Astrocyte (in vitro differentiated cells and primary cell): ENCODE measurements around the gene TMEM184B. TPM values are rescaled to one million over a fixed set of nuclear protein-coding genes. Genes with fewer than 3 reads are reported as not detected.
A peak's percentile ranks its signal among the peaks of the same experiment; 100 is the strongest.

ENCODE experiments used
- DNase-seq: peaks from one replicate; pipeline ENCODE4 v3.0.0-alpha.2; 2010; ENCODE audit warnings: low read depth
- FAIRE-seq: peaks from 2 replicates; lab custom pipeline; 2011; peaks lifted over from hg19 to GRCh38; lab: Jason Lieb, UNC
- H2AFZ ChIP-seq: 2 replicates; pipeline ENCODE4 v1.6.0; 2012; ENCODE audit warnings: low read depth, low read length, inconsistent platforms
- H3K27ac ChIP-seq: 2 replicates; pipeline ENCODE4 v1.5.1; 2011; ENCODE audit warnings: low read depth, low read length, inconsistent platforms
- H3K27me3 ChIP-seq: 2 replicates; pipeline ENCODE4 v1.6.0; 2011; ENCODE audit warnings: low read length, inconsistent platforms; ENCODE audit not compliant: insufficient read depth
- H3K36me3 ChIP-seq: 2 replicates; pipeline ENCODE4 v1.5.1; 2011; ENCODE audit warnings: low read length, inconsistent platforms; ENCODE audit not compliant: insufficient read depth
- H3K4me1 ChIP-seq: 2 replicates; pipeline ENCODE4 v1.5.1; 2011; ENCODE audit warnings: low read length, inconsistent platforms; ENCODE audit not compliant: insufficient read depth
- H3K4me2 ChIP-seq: 2 replicates; pipeline ENCODE4 v1.6.0; 2012; ENCODE audit warnings: low read length, inconsistent platforms
- H3K4me3 ChIP-seq: 2 replicates; pipeline ENCODE4 v1.5.1; 2011; ENCODE audit warnings: low read depth, mild to moderate bottlenecking, low read length, inconsistent platforms; ENCODE audit not compliant: insufficient read depth
- H3K79me2 ChIP-seq: 2 replicates; pipeline ENCODE4 v1.6.0; 2012; ENCODE audit warnings: mild to moderate bottlenecking, low read length, inconsistent platforms; ENCODE audit not compliant: insufficient read depth
- H3K9ac ChIP-seq: 2 replicates; pipeline ENCODE4 v1.6.0; 2012; ENCODE audit warnings: mild to moderate bottlenecking, low read length, inconsistent platforms
- H3K9me3 ChIP-seq: 2 replicates; pipeline ENCODE4 v1.5.1; 2012; ENCODE audit warnings: low read depth, mild to moderate bottlenecking, low read length, inconsistent platforms; ENCODE audit not compliant: insufficient read depth
- H4K20me1 ChIP-seq: 2 replicates; pipeline ENCODE4 v1.6.0; 2012; ENCODE audit warnings: low read length, inconsistent platforms; ENCODE audit not compliant: insufficient read depth
- H3K27ac Mint-ChIP-seq: one replicate; pipeline ENCODE4 v1.8.0; 2021; ENCODE audit warnings: mild to moderate bottlenecking, mixed read lengths; ENCODE audit not compliant: unreplicated experiment
- H3K27me3 Mint-ChIP-seq: one replicate; pipeline ENCODE4 v1.8.0; 2021; ENCODE audit warnings: low read depth, mixed read lengths; ENCODE audit not compliant: unreplicated experiment
- H3K36me3 Mint-ChIP-seq: one replicate; pipeline ENCODE4 v1.8.0; 2021; ENCODE audit warnings: low read depth, mixed read lengths; ENCODE audit not compliant: unreplicated experiment
- H3K4me1 Mint-ChIP-seq: one replicate; pipeline ENCODE4 v1.8.0; 2021; ENCODE audit warnings: low read depth, mixed read lengths; ENCODE audit not compliant: unreplicated experiment
- H3K4me3 Mint-ChIP-seq: one replicate; pipeline ENCODE4 v1.8.0; 2021; ENCODE audit warnings: mild to moderate bottlenecking, moderate library complexity, mixed read lengths; ENCODE audit not compliant: unreplicated experiment
- H3K9me3 Mint-ChIP-seq: one replicate; pipeline ENCODE4 v1.8.0; 2021; ENCODE audit warnings: mild to moderate bottlenecking, mixed read lengths; ENCODE audit not compliant: unreplicated experiment
- CTCF ChIP-seq: IDR thresholded peaks from 2 replicates; pipeline ENCODE4 v1.5.1; 2011; ENCODE audit warnings: low read depth, mild to moderate bottlenecking, inconsistent platforms, low read length, moderate library complexity; ENCODE audit not compliant: insufficient read depth
- EZH2 ChIP-seq: IDR thresholded peaks from 2 replicates; pipeline ENCODE4 v1.6.1; 2012; ENCODE audit warnings: mild to moderate bottlenecking, low read length, inconsistent platforms; ENCODE audit not compliant: insufficient read depth
- total RNA-seq: library from RNA; stranded (reverse); gene quantifications from 2 replicates; pipeline ENCODE4 v1.2.1, GENCODE V29; 2021

The TMEM184B gene
- total RNA-seq, 1 donor from 2014 or later = 109 TPM

GRCh38 chr22:38192475-38192863 is 80.3 kb downstream of the TMEM184B start:
- Mint-ChIP-seq H3K27ac (no peak overlapping the region), H3K36me3 (no peaks in the 10 kb centered on the region), H3K4me3 (peak overlapping the region; percentile 31), H3K4me1 (peaks cover 4% of the 10 kb centered on the region), H3K9me3 (no peaks in the 10 kb centered on the region), H3K27me3 (peaks cover 6% of the 10 kb centered on the region)
- Histone ChIP-seq H2AFZ (no peak overlapping the region), H3K4me2 (no peak overlapping the region), H3K36me3 (no peaks in the 10 kb centered on the region), H3K4me1 (peaks cover 5% of the 10 kb centered on the region), H3K27me3 (no peaks in the 10 kb centered on the region), H3K79me2 (no peaks in the 10 kb centered on the region), H3K4me3 (no peak overlapping the region), H3K9me3 (no peaks in the 10 kb centered on the region), H3K9ac (no peak overlapping the region), H3K27ac (no peak overlapping the region), H4K20me1 (no peaks in the 10 kb centered on the region)
- DNase-seq (no peak), FAIRE-seq (no peak)
- TF ChIP-seq EZH2 = no peak
- TF ChIP-seq CTCF = no peak

- H3K9me3 ChIP-seq = no peaks in the 10 kb centered on the region
- no peak for FAIRE-seq
- no peak overlapping the region for H3K4me3 ChIP-seq
- H3K27ac ChIP-seq = no peak overlapping the region
- Mint-ChIP-seq H3K27ac (no peak overlapping the region), H3K27me3 (peaks cover 6% of the 10 kb centered on the region), H3K4me3 (peak overlapping the region; percentile 31), H3K36me3 (no peaks in the 10 kb centered on the region), H3K9me3 (no peaks in the 10 kb centered on the region), H3K4me1 (peaks cover 4% of the 10 kb centered on the region)
- peaks cover 5% of the 10 kb centered on the region for H3K4me1 ChIP-seq
- DNase-seq = no peak
- no peaks in the 10 kb centered on the region for H4K20me1 ChIP-seq
- no peak overlapping the region for H2AFZ ChIP-seq
- TF ChIP-seq EZH2 (no peak), CTCF (no peak)
- H3K4me2 ChIP-seq = peak overlapping the region; percentile 0
- no peak overlapping the region for H3K9ac ChIP-seq
- H3K27me3 ChIP-seq = no peaks in the 10 kb centered on the region
- H3K79me2 ChIP-seq = no peaks in the 10 kb centered on the region
- H3K36me3 ChIP-seq = no peaks in the 10 kb centered on the region
Observed at GRCh38 chr22:38191731-38192474, 80.9 kb downstream of the TMEM184B start.

GRCh38 chr22:38191055-38191454 is 81.8 kb downstream of the TMEM184B start:
- H3K36me3 ChIP-seq = no peaks in the 10 kb centered on the region
- H3K27ac ChIP-seq = no peak overlapping the region
- DNase-seq = no peak
- peaks cover 5% of the 10 kb centered on the region for H3K4me1 ChIP-seq
- H3K4me2 ChIP-seq = no peak overlapping the region
- H3K9me3 ChIP-seq = no peaks in the 10 kb centered on the region
- H3K9me3 Mint-ChIP-seq = no peaks in the 10 kb centered on the region
- no peak overlapping the region for H3K4me3 ChIP-seq
- peaks cover 4% of the 10 kb centered on the region for H3K4me1 Mint-ChIP-seq
- no peak overlapping the region for H2AFZ ChIP-seq
- no peaks in the 10 kb centered on the region for H4K20me1 ChIP-seq
- no peaks in the 10 kb centered on the region for H3K36me3 Mint-ChIP-seq
- FAIRE-seq = no peak
- peak overlapping the region; percentile 14 for H3K27ac Mint-ChIP-seq
- H3K27me3 Mint-ChIP-seq = peaks cover 6% of the 10 kb centered on the region
- TF ChIP-seq EZH2 (no peak), CTCF (no peak)
- H3K9ac ChIP-seq = no peak overlapping the region
- no peaks in the 10 kb centered on the region for H3K79me2 ChIP-seq
- H3K27me3 ChIP-seq = no peaks in the 10 kb centered on the region
- H3K4me3 Mint-ChIP-seq = no peak overlapping the region
